ENCODE results near the gene LTF. TPM values are rescaled to one million over a fixed set of nuclear protein-coding genes. Genes with fewer than 3 reads are reported as not detected.
A peak's percentile ranks its signal among the peaks of the same experiment; 100 is the strongest.

The LTF gene
- total and polyA plus RNA-seq, 9 of the 15 experiments (the other 6 are each of a cell fraction or from before 2014, with no cell fraction given) = 0.07 TPM; not detected in 8

GRCh38 chr3:46406788-46407611 is 57.7 kb downstream of the LTF start, which contains the start of the genes CCR5AS and CCRL2 (continued):
- no peak for TF ChIP-seq SLC30A9 (CRISPR knock-in tag; IDR thresholded peaks at IDR 0.05)
- peak; percentile 27; the same call in 1 of the 2 replicates for TF ChIP-seq HDAC8 (tag; IDR thresholded peaks at IDR 0.05)
- no peak for TF ChIP-seq ZNF277 (CRISPR knock-in tag; IDR thresholded peaks at IDR 0.05; ENCODE audit: borderline replicate concordance)
- no peak for TF ChIP-seq ZSCAN32 (CRISPR knock-in tag; IDR thresholded peaks at IDR 0.05)
- no peak; the same call in 1 of the 2 replicates for TF ChIP-seq HSF4 (CRISPR knock-in tag; IDR thresholded peaks at IDR 0.05; ENCODE audit: borderline replicate concordance)
- no peak for TF ChIP-seq MCM2 (IDR thresholded peaks at IDR 0.05; ENCODE audit: low read depth)
- peak; percentile 79; the same call in 1 of the 2 replicates for TF ChIP-seq LCOR (CRISPR knock-in tag; IDR thresholded peaks at IDR 0.05)
- no peak for TF ChIP-seq ZNF785 (CRISPR knock-in tag; IDR thresholded peaks at IDR 0.05)
- TF ChIP-seq ZBTB7A (IDR thresholded peaks at IDR 0.05; ENCODE audit: borderline replicate concordance, control insufficient read depth, low read depth, low read length) = no peak; the same call in 1 of the 2 replicates
- no peak for TF ChIP-seq STAG1 (CRISPR knock-in tag; IDR thresholded peaks at IDR 0.05; ENCODE audit: borderline replicate concordance)
- TF ChIP-seq CEBPG (CRISPR knock-in tag; IDR thresholded peaks at IDR 0.05) = peak; percentile 44; the same call in 1 of the 2 replicates
- TF ChIP-seq CEBPG (tag; conservative IDR thresholded peaks at IDR 0.05 in 1 of 2, IDR thresholded peaks at IDR 0.05 in 1 of 2) = no peak
- no peak for TF ChIP-seq ZNF717 (CRISPR knock-in tag; IDR thresholded peaks at IDR 0.05)
- TF ChIP-seq ETV5 (CRISPR knock-in tag; IDR thresholded peaks at IDR 0.05; ENCODE audit: low read depth) = peak; percentile 89; the same call in 1 of the 2 replicates
- 0 out of 2 replicates have a peak, but pooled peaks have one; percentile 16 for TF ChIP-seq ZFP91 (CRISPR knock-in tag; IDR thresholded peaks at IDR 0.05)
- no peak; the same call in 1 of the 2 replicates for TF ChIP-seq ZBTB1 (CRISPR knock-in tag; IDR thresholded peaks at IDR 0.05; ENCODE audit: borderline replicate concordance, low read depth)
- TF ChIP-seq VEZF1 (CRISPR knock-in tag; IDR thresholded peaks at IDR 0.05) = peak; percentile 89
- TF ChIP-seq TAF15 (IDR thresholded peaks at IDR 0.05; ENCODE audit: low read depth, low read length) = no peak
- no peak for TF ChIP-seq ATF4 (CRISPR knock-in tag; IDR thresholded peaks at IDR 0.05)
- TF ChIP-seq HMBOX1 (IDR thresholded peaks at IDR 0.05) = peak; percentile 9; the same call in 1 of the 2 replicates
- peak; percentile 89 for TF ChIP-seq ETV1 (tag; conservative IDR thresholded peaks at IDR 0.05; ENCODE audit: low read depth)

All from K562 (cell line).